GM10248 (cell line): ENCODE measurements around the gene NOP14.
A peak's percentile ranks its signal among the peaks of the same experiment; 100 is the strongest.

Source experiments
- CTCF ChIA-PET: fragments of 300-600 bp; sonication (Branson Sonifier 250); formaldehyde crosslinking; extraction: SDS; loops from one replicate; lab custom pipeline; 2021; ENCODE audit warnings: antibody characterized with exemption; lab: Yijun Ruan, JAX
- POLR2A ChIA-PET: fragments of 350-650 bp; sonication (Branson Sonifier 250); formaldehyde crosslinking; extraction: SDS; loops from one replicate; lab custom pipeline; 2020; ENCODE audit warnings: antibody characterized with exemption; lab: Yijun Ruan, JAX
- DNase-seq: peaks from one replicate; pipeline ENCODE4 v3.0.0; 2012; ENCODE audit errors: extremely low spot score
- CTCF ChIP-seq: IDR thresholded peaks from 2 replicates; pipeline ENCODE4 v1.5.1; 2012; ENCODE audit warnings: mild to moderate bottlenecking, low read depth; ENCODE audit errors: extremely low read depth, missing control alignments, control extremely low read depth

The NOP14 gene

GRCh38 chr4:2954358-2955185 lies 8.6 kb downstream of the NOP14 start:
- POLR2A ChIA-PET = interaction anchor here (2.0 to 2.1 kb wide), 2 partner anchors 9 to 18 kb away, joined by 6 to 19 read pairs; partner anchors contain the start of genes GRK4 and NOP14
- peak; percentile 62 for DNase-seq
- CTCF ChIA-PET = interaction anchor here (0.6 to 2.2 kb wide), 18 partner anchors 9 to 194 kb away, joined by 3 to 27 read pairs (median 4); partner anchors contain the start of genes GRK4 and NOP14
- peak; percentile 32 for TF ChIP-seq CTCF

GRCh38 chr4:2953496-2953895 lies 9.7 kb downstream of the NOP14 start:
- ChIA-PET POLR2A (interaction anchor here (0.5 to 2.1 kb wide), 3 partner anchors 10 to 98 kb away, joined by 4 to 19 read pairs (median 6); partner anchors contain the start of genes GRK4 and NOP14), CTCF (interaction anchor here (0.9 to 2.2 kb wide), 9 partner anchors 10 to 88 kb away, joined by 3 to 27 read pairs (median 8); partner anchors contain the start of genes GRK4 and NOP14)
- TF ChIP-seq CTCF = no peak
- no peak for DNase-seq

GRCh38 chr4:2950221-2950989 lies 12.8 kb downstream of the NOP14 start:
- ChIA-PET CTCF (interaction anchor here (0.8 to 3.6 kb wide), 5 partner anchors 12 to 186 kb away, joined by 3 to 12 read pairs (median 6); partner anchors contain the start of genes GRK4 and NOP14), POLR2A (interaction anchor here (1.1 to 1.4 kb wide), 2 partner anchors 14 kb away, joined by 3 read pairs; no protein-coding TSS in a partner anchor)
- no peak for DNase-seq
- TF ChIP-seq CTCF = no peak

GRCh38 chr4:2949782-2950125 lies 13.5 kb downstream of the NOP14 start:
- POLR2A ChIA-PET = interaction anchor here (1.4 kb wide), 1 partner anchor 14 kb away, joined by 3 read pairs; no protein-coding TSS in a partner anchor
- CTCF ChIA-PET = interaction anchor here (1.6 to 3.6 kb wide), 4 partner anchors 10 to 88 kb away, joined by 4 to 12 read pairs (median 9); no protein-coding TSS in a partner anchor
- TF ChIP-seq CTCF = no peak
- no peak for DNase-seq

GRCh38 chr4:2948895-2949781 lies 14.1 kb downstream of the NOP14 start:
- CTCF ChIA-PET = interaction anchor here (1.3 to 3.6 kb wide), 5 partner anchors 9 to 88 kb away, joined by 3 to 12 read pairs (median 6); no protein-coding TSS in a partner anchor
- no peak for DNase-seq
- TF ChIP-seq CTCF = peak; percentile 42
- POLR2A ChIA-PET = interaction anchor here (1.4 kb wide), 1 partner anchor 13 kb away, joined by 3 read pairs; no protein-coding TSS in a partner anchor
